Jurkat, Clone E6-1 (cell line): ENCODE results near the gene SLC26A3. TPM values are rescaled to one million over a fixed set of nuclear protein-coding genes. Genes with fewer than 3 reads are reported as not detected.
"Not testable (repeated sequence)": the region's sequence is repeated elsewhere in the genome, so short reads cannot be mapped to it uniquely, and the experiment has no call there.

Source experiments
- DNase-seq: peaks from one replicate; pipeline ENCODE4 v3.0.0-alpha.2; 2011; ENCODE audit warnings: low read depth, low spot score
- H3K4me3 ChIP-seq: 2 replicates; pipeline ENCODE4 v1.5.1; 2011; ENCODE audit warnings: mild to moderate bottlenecking, low read length, control low read depth, moderate library complexity
- polyA plus RNA-seq: library from polyadenylated mRNA; unstranded; fragments of >200 nt; gene quantifications from one replicate; pipeline ENCODE4 v1.2.1, GENCODE V29; 2012; ENCODE audit warnings: missing spikeins; ENCODE audit not compliant: insufficient read length, insufficient read depth

Gene SLC26A3
- not detected for polyA plus RNA-seq

DNA sequence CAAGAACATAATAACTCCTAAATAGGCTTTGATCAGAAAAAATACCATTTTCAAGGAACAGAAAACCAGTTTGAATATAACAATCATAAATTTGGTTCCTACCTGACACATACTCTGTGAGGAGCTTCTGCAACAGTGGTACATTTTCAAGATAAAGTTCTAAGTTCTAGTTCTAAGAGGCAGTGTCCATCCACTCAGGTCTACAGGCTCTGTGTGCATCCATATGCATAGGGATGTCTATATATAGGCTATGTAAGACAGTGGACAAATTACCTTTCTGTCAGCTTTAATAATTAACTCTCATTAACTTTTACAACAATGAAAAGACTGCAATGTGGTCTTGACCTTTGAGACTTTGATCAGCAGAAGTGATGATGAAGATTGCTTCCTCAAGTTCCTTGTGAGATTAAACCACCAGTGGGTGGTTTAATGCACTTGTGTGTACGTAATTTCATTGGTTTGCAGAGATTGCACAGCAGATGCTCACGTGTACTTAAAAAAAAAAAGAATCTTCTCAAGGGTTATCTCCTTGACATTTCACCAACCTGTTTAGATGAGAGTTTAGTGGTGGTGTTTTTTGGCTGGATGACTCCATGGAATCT, at the start of gene SLC26A3:
Gene SLC26A3 (minus strand): TSS at position 215 of the 602 bp plus-strand sequence. CDS start 8,714 bp downstream, outside the sequence.
- H3K4me3 ChIP-seq = no peak within 1 kb of the TSS
- DNase-seq = no peak

DNA sequence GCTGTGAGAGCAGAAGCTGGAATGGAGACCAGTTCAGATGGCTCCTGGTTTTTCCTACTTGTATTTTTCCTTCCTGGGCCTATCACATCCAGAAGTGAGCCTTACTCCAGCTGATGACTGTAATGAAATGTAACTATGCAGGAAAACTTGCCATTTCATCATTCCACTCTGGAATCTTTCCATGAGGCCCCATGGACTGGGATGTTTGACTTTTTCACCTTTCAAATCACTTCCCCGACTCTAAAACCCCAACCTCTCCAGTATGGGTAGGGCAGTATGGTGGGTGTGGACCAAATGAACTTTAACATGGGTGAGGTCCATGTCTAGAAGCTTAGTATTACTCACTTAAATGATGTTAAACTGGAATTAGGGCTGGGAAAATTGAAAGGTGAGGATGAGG, 47.6 kb upstream of the SLC26A3 start:
- no peak overlapping the region for H3K4me3 ChIP-seq
- no peak for DNase-seq

DNA sequence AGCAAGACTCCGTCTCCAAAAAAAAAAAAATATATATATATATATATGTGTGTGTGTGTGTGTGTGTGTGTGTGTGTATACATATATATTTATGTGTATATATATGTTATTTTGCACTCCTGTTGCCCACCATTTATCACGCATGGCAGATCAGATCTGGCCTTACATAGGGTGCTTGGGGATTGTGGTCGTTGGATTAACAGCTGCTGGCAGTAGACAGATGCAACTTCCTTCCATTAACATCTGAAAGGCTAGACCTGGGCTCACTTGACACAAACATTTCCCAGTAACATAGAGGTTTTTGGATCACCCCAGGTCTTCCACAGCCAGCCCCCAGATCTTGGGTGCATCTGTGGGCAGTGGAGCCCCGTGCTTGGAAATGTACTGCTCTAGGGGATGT, 47.2 kb upstream of the SLC26A3 start:
- no peak overlapping the region for H3K4me3 ChIP-seq
- no peak for DNase-seq

DNA sequence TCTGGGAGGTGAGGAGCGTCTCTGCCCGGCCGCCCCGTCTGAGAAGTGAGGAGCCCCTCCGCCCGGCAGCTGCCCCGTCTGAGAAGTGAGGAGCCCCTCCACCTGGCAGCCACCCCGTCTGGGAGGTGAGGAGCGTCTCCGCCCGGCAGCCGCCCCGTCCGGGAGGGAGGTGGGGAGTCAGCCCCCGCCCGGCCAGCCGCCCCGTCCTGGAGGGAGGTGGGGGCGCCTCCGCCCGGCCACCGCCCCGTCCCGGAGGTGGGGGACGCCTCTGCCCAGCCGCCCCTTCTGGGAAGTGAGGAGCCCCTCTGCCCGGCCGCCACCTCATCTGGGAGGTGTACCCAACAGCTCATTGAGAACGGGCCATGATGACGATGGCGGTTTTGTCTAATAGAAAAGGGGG, 45.2 kb upstream of the SLC26A3 start:
- not testable (repeated sequence) for H3K4me3 ChIP-seq, DNase-seq

DNA sequence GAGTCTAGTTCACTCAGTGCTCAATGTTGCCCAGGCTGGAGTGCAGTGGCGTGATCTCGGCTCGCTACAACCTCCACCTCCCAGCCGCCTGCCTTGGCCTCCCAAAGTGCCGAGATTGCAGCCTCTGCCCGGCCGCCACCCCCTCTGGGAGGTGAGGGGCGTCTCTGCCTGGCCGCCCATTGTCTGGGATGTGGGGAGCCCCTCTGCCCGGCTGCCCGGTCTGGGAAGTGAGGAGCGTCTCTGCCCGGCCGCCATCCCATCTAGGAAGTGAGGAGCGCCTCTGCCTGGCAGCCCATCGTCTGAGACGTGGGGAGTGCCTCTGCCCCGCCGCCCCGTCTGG, 44.8 kb upstream of the SLC26A3 start:
- not testable (repeated sequence) for H3K4me3 ChIP-seq, DNase-seq

DNA sequence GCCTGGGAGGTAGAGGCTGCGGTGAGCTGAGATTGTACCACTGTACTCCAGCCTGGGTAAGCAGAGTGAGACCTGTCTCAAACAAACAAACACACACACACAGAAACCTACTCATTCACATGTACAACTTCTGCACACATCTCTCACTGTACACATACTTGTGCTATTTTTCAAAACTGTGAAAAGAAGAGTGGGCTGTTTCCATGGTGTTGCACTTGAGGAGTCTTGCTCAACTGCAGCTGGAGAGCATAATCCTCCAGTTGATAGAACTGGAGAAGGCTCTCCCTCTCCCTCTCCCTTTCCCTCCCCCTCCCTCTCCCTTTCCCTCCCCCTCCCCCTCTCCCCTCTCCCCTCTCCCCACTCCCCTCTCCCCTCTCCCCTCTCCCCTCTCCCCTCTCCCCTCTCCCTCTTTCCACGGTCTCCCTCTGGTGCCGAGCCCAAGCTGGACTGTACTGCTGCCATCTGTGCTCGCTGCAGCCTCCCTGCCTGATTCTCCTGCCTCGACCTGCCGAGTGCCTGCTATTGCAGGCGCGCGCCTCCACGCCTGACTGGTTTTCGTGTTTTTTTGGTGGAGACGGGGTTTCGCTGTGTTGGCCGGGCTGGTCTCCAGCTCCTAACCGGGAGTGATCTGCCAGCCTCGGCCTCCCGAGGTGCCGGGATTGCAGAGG, 44.3 kb upstream of the SLC26A3 start:
- DNase-seq = no peak
- H3K4me3 ChIP-seq = no peak overlapping the region

DNA sequence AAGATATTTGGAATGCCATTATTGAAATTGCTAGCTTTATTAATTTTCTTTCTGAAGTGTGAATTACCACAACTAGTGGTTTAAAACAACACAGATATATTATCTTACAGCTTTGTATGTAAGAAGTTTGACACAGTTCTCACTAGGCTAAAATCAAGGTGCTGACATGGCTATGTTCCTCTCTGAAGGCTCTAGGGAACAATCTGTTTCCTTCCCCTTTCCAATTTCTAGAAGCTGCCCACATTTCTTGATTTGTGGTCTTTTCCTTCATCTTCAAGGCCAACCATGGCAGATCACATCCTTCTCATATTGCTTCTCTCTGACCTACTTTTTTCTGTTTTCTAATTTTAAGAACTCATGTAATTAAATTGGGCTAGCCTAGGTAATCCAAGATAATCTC, 43.3 kb upstream of the SLC26A3 start:
- no peak overlapping the region for H3K4me3 ChIP-seq
- DNase-seq = no peak

DNA sequence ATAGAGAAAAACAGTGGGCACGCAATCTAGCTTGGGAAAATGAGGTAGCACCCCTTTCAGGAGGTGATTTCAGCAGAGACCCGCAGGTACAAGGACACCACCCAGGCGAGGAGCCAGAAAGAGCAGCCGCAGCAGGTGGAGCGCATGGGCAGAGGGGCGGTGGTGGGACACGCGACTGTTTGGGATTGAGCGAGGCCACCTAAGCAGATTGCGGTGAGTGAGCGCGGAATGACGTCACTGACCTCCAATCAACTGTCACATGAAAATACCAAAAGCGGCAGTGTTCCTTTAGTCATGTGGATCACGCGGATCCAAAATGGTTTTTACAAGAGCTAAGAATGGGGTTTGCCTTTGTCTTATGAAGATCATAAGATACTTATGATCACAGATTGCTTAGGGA, 40.2 kb upstream of the SLC26A3 start:
- DNase-seq = no peak
- H3K4me3 ChIP-seq = no peak overlapping the region

DNA sequence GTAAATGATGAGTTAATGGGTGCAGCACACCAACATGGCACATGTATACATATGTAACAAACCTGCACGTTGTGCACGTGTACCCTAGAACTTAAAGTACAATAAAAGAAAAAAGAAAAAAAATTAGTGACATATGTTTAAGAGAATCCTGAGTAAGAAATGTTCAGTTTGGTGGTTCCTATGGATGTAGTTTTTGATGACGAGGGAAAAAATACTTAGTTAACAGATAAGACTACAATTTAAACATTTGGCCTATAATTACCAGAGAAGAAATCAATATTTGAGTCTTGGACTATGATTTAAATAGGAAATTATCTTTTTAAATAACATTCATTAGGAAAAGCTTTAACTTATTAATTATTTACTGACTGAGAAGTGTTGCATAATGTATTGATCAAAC, 39.2 kb upstream of the SLC26A3 start:
- no peak overlapping the region for H3K4me3 ChIP-seq
- no peak for DNase-seq

DNA sequence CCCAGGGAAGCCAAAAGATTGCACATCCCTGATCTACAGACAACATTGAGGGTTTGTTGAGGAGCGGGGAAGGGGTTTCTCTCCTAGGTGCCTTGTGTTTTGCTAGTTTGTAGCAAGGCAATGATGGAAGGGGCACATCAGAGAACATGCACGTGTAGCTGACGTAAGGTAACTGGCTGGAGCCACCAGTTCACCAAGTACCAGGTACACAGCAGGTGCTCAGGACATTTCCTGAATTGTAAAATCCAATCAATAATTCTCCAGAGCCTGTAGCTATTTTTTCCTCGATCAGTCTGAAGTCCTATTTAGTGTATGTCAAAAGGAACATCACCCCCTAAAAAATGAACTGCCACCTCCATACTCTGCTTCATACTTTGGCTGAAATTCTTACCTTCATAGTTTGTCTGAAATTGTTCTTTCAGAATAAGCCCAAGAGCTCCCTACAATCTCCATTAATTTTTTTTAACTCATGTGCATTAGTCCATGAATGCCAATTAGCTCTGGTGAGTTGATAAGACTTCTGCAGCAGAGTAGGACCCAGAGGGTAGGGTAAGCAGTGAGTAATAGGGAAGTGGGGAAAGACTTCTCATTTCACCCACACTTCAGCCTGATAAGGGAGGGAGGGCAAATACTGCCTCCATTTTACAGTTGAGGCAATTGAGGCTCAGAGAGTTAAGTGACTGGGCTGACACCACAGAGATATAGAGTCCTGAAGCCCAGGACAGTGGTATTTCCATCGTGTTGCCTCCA, 36.0 kb upstream of the SLC26A3 start:
- H3K4me3 ChIP-seq = no peak overlapping the region
- DNase-seq = no peak

DNA sequence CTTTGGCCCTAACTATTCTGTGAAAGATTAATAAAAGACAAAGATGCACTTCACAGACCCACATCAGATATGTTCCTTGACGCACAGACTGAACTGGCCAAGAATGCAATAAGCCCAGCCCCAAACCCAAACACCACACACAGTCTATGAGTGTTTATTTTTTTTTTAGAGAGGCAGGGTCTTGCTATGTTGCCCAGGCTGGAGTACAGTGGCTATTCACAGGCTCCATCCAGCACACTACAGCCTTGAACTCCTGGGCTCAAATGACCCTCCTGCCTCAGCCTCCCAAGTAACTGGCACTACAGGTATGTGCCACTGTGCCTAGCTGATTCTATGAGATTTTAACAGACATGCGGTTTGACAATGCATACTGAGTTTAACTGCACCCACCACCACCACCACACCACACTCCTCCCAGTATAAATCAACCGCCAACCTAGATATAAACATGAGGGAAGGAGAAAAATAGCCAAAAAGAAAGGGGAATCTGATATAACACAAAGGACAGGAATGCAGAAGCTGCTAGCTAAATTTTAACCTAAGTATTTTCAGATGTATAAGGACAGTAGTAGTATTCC, 35.1 kb upstream of the SLC26A3 start:
- no peak for DNase-seq
- H3K4me3 ChIP-seq = no peak overlapping the region

DNA sequence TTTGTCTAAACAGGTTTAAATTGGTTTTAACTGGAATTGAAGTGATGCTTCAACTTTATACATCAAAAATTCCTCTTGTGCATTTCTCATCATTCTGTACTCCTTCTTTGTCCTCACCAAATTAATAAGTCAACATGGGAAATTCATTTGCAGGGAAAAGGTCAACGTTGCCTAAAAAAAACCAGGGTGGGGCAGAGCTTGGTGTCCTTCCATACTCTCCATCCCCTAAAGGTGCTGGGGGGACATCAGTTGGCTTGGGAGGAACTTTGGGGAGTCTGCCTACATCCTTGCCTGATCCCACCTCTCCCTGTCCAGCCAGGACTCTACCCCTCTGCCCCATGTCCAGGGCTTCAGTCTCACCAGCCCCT, 34.1 kb upstream of the SLC26A3 start:
- no peak overlapping the region for H3K4me3 ChIP-seq
- DNase-seq = no peak

DNA sequence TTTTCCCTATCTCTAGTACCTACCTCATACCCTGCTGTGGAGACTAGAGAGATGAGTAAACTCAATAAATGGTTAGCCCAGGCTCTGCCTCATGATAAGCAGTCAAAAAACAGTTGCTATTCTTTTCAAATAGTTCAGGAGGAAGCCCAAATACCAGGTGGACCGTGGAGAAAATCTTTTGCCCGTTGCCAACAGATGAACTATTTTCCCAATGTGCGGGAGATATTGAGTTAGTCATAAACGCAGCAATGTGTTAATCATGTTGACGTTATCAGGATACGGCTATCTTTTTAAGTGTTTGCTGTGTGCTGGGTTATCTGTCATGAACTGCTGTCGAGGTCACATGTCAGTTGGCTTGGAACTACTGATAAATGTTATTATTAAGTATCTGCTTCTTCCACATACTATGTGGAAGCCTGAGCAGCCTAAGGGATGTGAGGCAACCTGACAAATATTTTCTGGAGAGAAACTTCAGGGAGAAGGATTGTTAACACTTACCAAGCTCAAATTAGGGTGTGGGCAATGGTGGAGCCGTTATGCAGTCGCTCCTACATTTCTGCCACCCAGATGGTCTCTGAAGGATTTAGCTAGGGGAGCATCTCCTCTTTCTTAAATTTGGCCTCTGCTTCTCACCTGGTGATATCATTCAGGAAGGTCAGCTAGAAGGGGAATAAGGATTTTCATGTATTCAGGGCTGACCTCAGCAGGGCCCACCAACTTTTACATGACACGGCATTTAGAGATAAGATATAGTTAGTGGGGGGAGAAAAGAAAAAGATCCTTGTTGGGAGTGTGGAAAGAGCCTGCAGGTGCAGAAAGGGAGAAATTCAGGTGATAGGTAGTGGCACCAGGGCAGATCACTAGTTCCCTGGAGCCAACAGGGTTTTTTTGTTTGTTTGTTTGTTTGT, 33.5 kb upstream of the SLC26A3 start:
- no peak overlapping the region for H3K4me3 ChIP-seq
- DNase-seq = no peak

DNA sequence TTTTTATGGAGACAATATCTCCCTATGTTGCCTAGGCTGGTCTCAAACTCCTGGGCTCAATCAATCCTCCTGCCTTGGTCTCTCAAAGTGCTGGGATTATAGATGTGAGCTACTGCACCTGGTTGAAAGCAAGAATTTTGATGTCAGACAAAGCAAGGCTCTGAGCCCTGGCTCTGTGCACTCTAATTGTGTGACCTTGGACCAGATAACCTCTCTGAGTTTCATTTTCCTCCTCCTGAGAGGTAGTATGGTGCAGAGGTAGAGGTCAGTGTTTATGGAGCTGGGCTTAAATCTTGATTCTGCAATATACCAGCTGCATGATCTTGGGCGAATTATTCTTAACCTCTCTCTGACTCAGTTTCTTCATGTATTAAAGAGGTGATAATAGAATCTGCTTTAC, 31.4 kb upstream of the SLC26A3 start:
- H3K4me3 ChIP-seq = no peak overlapping the region
- no peak for DNase-seq

DNA sequence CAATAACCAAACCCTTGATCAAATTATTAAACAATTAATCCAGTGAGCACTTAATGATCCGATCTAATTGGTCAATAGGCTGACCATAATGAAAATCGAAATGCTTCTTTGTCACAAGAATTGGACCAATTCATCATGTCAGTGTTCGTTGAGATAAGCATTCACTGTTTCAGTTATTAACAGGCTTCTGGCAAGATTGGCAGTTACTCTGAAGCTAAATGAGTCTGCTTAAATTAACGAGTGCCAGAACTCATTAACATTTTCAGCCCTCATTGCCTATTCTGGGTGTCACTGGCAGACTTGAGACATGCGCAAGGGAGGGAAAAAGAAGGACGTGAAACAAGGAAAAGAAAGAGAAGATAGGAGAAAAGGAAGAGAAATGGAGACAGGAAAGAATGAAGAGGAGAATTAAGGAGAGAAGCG, 30.7 kb upstream of the SLC26A3 start:
- no peak for DNase-seq
- H3K4me3 ChIP-seq = no peak overlapping the region

DNA sequence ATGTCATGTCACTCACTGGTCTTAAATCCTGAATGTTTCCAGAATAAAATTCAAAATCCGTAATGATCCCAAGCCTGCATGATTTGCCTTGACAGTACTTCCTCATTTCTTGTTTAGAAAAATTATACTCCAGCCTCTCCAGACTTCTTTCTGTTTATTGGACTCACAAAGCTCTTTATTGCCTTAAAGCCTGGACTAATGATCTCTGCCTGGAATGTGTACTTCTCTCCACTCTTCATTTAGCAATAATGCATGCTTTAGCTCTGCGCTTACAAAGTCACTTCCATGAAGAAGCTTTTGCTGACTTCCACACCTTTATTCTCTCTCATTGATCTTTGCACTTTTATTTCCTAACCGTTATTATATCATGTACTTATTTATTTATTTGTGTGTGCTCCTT, 27.4 kb upstream of the SLC26A3 start:
- H3K4me3 ChIP-seq = no peak overlapping the region
- DNase-seq = no peak

DNA sequence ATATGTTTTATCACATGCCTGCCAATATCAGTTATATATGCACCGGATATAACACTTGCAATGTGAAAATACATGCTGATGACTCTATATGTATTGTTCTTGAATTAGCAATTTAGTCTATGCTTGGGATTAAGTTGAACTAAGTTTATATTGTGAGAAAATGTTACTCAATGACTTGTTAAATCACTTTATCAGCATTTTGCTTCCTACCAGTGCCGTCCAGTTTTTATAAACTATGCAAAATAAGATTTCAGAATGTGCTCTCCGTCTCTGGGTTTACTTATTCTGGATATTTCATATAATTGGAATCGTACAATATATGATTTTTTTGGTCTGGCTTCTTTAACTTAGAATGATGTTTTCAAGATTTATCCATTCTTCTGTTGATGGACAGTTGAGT, 25.5 kb upstream of the SLC26A3 start:
- no peak overlapping the region for H3K4me3 ChIP-seq
- DNase-seq = no peak

DNA sequence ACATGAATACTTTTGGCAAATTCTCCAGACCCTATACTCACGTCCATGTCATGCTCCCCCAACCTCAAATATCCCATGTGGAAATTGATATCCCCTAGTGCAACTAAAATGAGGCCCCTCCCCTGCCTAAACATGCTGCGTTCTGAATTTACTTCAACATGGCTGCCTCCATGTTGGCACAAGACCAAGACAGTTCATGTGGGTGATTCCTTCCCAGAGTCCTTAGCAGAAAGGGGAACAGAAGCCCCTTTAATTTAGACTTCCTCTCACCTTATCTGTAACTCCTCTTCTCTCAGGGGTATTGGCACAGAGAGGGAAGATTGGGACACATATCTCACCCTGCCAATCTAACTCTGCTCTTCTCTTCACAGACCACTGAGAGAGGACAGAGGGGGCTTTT, 24.5 kb upstream of the SLC26A3 start:
- DNase-seq = no peak

DNA sequence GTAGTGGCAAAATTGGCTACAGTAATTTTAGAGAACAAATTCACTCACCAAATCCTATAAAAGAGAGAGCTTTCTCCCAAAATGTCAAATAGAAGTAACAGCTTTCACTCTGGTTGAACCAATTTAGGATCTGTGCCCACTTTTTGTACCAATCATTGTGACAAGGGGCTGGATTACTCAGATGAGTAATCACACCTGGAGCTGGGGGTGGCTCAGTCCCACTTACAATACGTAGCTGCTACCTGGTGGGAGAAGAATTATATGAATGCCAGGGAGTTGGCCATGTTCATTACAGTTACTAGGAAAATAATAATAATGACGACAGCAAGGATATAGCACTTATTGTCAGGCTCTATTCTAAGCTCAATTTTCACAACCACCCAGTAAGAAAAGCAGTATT, 23.4 kb upstream of the SLC26A3 start:
- no peak for DNase-seq
- no peak overlapping the region for H3K4me3 ChIP-seq

More for the DNA sequence above, 24.5 kb upstream of the SLC26A3 start:
- no peak overlapping the region for H3K4me3 ChIP-seq
